B cell (primary cell): ENCODE data around the gene TAF6. TPM values are rescaled to one million over a fixed set of nuclear protein-coding genes. Genes with fewer than 3 reads are reported as not detected.

Experiments
- ATAC-seq: fragments of 200-7000 bp; cut with Tn5 transposase; one replicate; pipeline ENCODE4 v1.10.0; 2021; ENCODE audit warnings: low read depth, mild to moderate bottlenecking, moderate number of reproducible peaks, moderate library complexity
- CTCF ChIA-PET: fragments of 350-600 bp; sonication (Branson Sonifier 250); formaldehyde crosslinking; loops from one replicate; lab custom pipeline; 2021; ENCODE audit warnings: antibody characterized with exemption, inconsistent platforms; lab: Charles Lee
- POLR2A ChIA-PET: fragments of 350-600 bp; sonication (Branson Sonifier 250); formaldehyde crosslinking; loops from one replicate; lab custom pipeline; 2021; ENCODE audit warnings: antibody characterized with exemption; lab: Charles Lee
- DNase-seq: peaks from one replicate; pipeline ENCODE4 v3.0.0; 2013
- H2AFZ ChIP-seq: 2 replicates; pipeline ENCODE4 v1.6.1; 2012; ENCODE audit warnings: mild to moderate bottlenecking, low read depth, low read length; ENCODE audit not compliant: insufficient read depth, poor library complexity, severe bottlenecking
- H3K27ac ChIP-seq, 2 donors: 1 replicate in 1 of 2; 2 replicates in 1 of 2; pipeline ENCODE4 v1.5.1; 2012 to 2013; ENCODE audit warnings: low read length in 2 of 2, mild to moderate bottlenecking in 2 of 2, moderate library complexity in 1 of 2
- H3K27me3 ChIP-seq, 4 experiments: fragments of 200-600 bp in 1 of 4; sonication (generic) in 1 of 4; replicated peaks in 1 of 4; 1 replicate in 2 of 4; 2 replicates in 2 of 4; pipeline versions ENCODE4 v1.6.1 to v1.7.0; 2013 to 2016; ENCODE audit warnings: low read length in 3 of 4, mild to moderate bottlenecking in 2 of 4, mixed read lengths in 1 of 4, moderate library complexity in 1 of 4; ENCODE audit not compliant: insufficient read depth in 4 of 4, control insufficient read depth in 3 of 4; ENCODE audit errors: control extremely low read depth in 1 of 4
- H3K36me3 ChIP-seq, 2 experiments: replicated peaks in 1 of 2; 1 replicate in 1 of 2; 2 replicates in 1 of 2; pipeline versions ENCODE4 v1.6.1 to v1.7.1; 2013; ENCODE audit warnings: low read length in 1 of 2; ENCODE audit not compliant: insufficient read depth in 2 of 2, control insufficient read depth in 1 of 2; ENCODE audit errors: control extremely low read depth in 1 of 2, extremely low read depth in 1 of 2
- H3K4me1 ChIP-seq, 2 donors: fragments of 200-600 bp in 1 of 2; sonication (generic) in 1 of 2; 1 replicate in 1 of 2; 2 replicates in 1 of 2; pipeline versions ENCODE4 v1.5.1 to v1.6.1; 2013 to 2017; ENCODE audit warnings: low read length in 2 of 2; ENCODE audit not compliant: control insufficient read depth in 2 of 2, insufficient read depth in 2 of 2
- H3K4me2 ChIP-seq: replicated peaks from 2 replicates; pipeline ENCODE3; 2012; ENCODE audit warnings: mild to moderate bottlenecking, low read depth, low read length; ENCODE audit not compliant: poor library complexity, severe bottlenecking
- H3K4me3 ChIP-seq, 5 experiments: fragments of 200-600 bp in 1 of 5; sonication (generic) in 1 of 5; 1 replicate in 3 of 5; 2 replicates in 2 of 5; pipeline versions ENCODE4 v1.5.1 to v1.7.0; 2011 to 2016; ENCODE audit warnings: low read length in 4 of 5, mild to moderate bottlenecking in 4 of 5, low read depth in 2 of 5, control low read depth in 1 of 5, moderate library complexity in 1 of 5; ENCODE audit not compliant: insufficient read depth in 1 of 5; ENCODE audit errors: control extremely low read depth in 1 of 5, extremely low read depth in 1 of 5
- H3K79me2 ChIP-seq: fragments of 200-600 bp; sonication (generic); one replicate; pipeline ENCODE4 v1.6.0; 2016; ENCODE audit warnings: low read length; ENCODE audit not compliant: control insufficient read depth, insufficient read depth
- H3K9ac ChIP-seq: fragments of 200-600 bp; sonication (generic); 2 replicates; pipeline ENCODE4 v1.6.1; 2017; ENCODE audit warnings: mild to moderate bottlenecking, low read length, moderate library complexity
- H3K9me3 ChIP-seq, 3 donors: one replicate each; pipeline versions ENCODE4 v1.6.1 to v1.7.1; 2013; ENCODE audit warnings: low read length in 2 of 3; ENCODE audit not compliant: control insufficient read depth in 2 of 3, insufficient read depth in 1 of 3; ENCODE audit errors: control extremely low read depth in 1 of 3
- H4K20me1 ChIP-seq: 2 replicates; pipeline ENCODE4 v1.6.0; 2012; ENCODE audit warnings: mild to moderate bottlenecking, low read length; ENCODE audit not compliant: insufficient read depth, control insufficient read depth, poor library complexity, severe bottlenecking
- H3K27ac Mint-ChIP-seq: one replicate; pipeline ENCODE4 v1.8.0; 2021; ENCODE audit warnings: mixed read lengths
- H3K27me3 Mint-ChIP-seq: one replicate; pipeline ENCODE4 v1.8.0; 2021; ENCODE audit warnings: mixed read lengths
- H3K4me1 Mint-ChIP-seq: one replicate; pipeline ENCODE4 v1.8.0; 2021; ENCODE audit warnings: mixed read lengths
- H3K4me3 Mint-ChIP-seq: one replicate; pipeline ENCODE4 v1.8.0; 2021; ENCODE audit warnings: mixed read lengths
- H3K9me3 Mint-ChIP-seq: one replicate; pipeline ENCODE4 v1.8.0; 2022; ENCODE audit warnings: mixed read lengths; ENCODE audit not compliant: insufficient read depth
- CTCF ChIP-seq: fragments of 200-600 bp; IDR thresholded peaks from one replicate; pipeline ENCODE4 v1.8.0; 2022; ENCODE audit warnings: antibody characterized with exemption, mild to moderate bottlenecking
- EZH2 ChIP-seq: IDR thresholded peaks from 2 replicates; pipeline ENCODE4 v1.6.1; 2012; ENCODE audit warnings: borderline replicate concordance, low read depth, mild to moderate bottlenecking, moderate library complexity, low read length; ENCODE audit not compliant: insufficient read depth, poor library complexity, severe bottlenecking
- WGBS: methylation state at CpG from one replicate; pipeline ENCODE4 v1.1.5; 2013; ENCODE audit warnings: missing lambda C conversion rate; ENCODE audit not compliant: insufficient coverage; 5-methylcytosine and 5-hydroxymethylcytosine counted together
- intact Hi-C: fragments of 100-400 bp; cut with micrococcal nuclease; formaldehyde crosslinking; loops from one replicate; pipeline ENCODE4 v1.10.0; 2022
- polyA plus RNA-seq: library from polyadenylated mRNA; depleted of rRNA; stranded (reverse); fragments of >200 nt; gene quantifications from 2 replicates; pipeline ENCODE4 v1.2.3, GENCODE V29; 2012
- total RNA-seq, 2 donors: library from RNA; stranded (reverse); fragments of 120-200 nt in 1 of 2; gene quantifications; 1 replicate in 1 of 2; 2 replicates in 1 of 2; pipeline versions ENCODE4 v1.2.3 to v1.2.4, GENCODE V29; 2013 to 2022

TAF6 gene
- total and polyA plus RNA-seq, 2 donors (not counting 1 experiment from before 2014, with no cell fraction given) = 48.3 to 65.8 TPM

- Histone ChIP-seq H3K9ac (peak overlapping the region; percentile 48), H3K36me3 (no peaks in the 10 kb centered on the region), H3K9me3 (no peaks in the 10 kb centered on the region), H3K4me3 (peak overlapping the region in 2 of 5 experiments; percentile 15 to 20), H3K4me2 (peak overlapping the region; percentile 73), H3K27me3 (no peaks in the 10 kb centered on the region), H3K27ac (peak overlapping the region in 1 of 2 donors; percentile 63), H3K79me2 (no peaks in the 10 kb centered on the region), H4K20me1 (no peaks in the 10 kb centered on the region), H3K4me1 (peaks cover 10 to 25% of the 10 kb centered on the region in 2 donors), H2AFZ (peak overlapping the region; percentile 71)
- WGBS = 92% methylated on average over 6 of the region's 13 CpGs
- POLR2A ChIA-PET = interaction anchor here (0.6 to 1.1 kb wide), 4 partner anchors 11 to 62 kb away, joined by 3 to 5 read pairs (median 4); partner anchors contain the start of gene LAMTOR4
- no peak for TF ChIP-seq EZH2
- no peak for TF ChIP-seq CTCF
- peak overlapping the region; percentile 88 for H3K27ac Mint-ChIP-seq
- no peaks in the 10 kb centered on the region for H3K9me3 Mint-ChIP-seq
- peak overlapping the region; percentile 72 for H3K4me3 Mint-ChIP-seq
- peaks cover 18% of the 10 kb centered on the region for H3K4me1 Mint-ChIP-seq
- ATAC-seq (peak; percentile 61), DNase-seq (peak; percentile 55)
- intact Hi-C loops = no loop called here
- CTCF ChIA-PET = interaction anchor here (0.5 to 2.9 kb wide), 11 partner anchors 9 to 290 kb away, joined by 3 to 17 read pairs (median 3); partner anchors contain the start of genes LAMTOR4 and ZCWPW1
- H3K27me3 Mint-ChIP-seq = no peaks in the 10 kb centered on the region
These were observed 18.9 kb upstream of the TAF6 start for GRCh38 chr7:100137851-100138760.
